Neutrophil (primary cell): ENCODE results near the gene POLL.

Source experiments
- H3K27ac ChIP-seq: fragments of 200-600 bp; sonication (generic); 2 replicates; pipeline ENCODE4 v1.5.1; 2016; ENCODE audit warnings: mild to moderate bottlenecking, moderate library complexity
- H3K27me3 ChIP-seq: fragments of 200-600 bp; sonication (generic); 2 replicates; pipeline ENCODE4 v1.6.0; 2016; ENCODE audit warnings: mild to moderate bottlenecking
- H3K36me3 ChIP-seq: fragments of 200-600 bp; sonication (generic); 2 replicates; pipeline ENCODE4 v1.5.1; 2017
- H3K4me1 ChIP-seq, 2 experiments: fragments of 200-600 bp in 1 of 2; sonication (generic) in 1 of 2; 1 replicate in 1 of 2; 2 replicates in 1 of 2; pipeline versions ENCODE4 v1.5.1 to v1.6.1; 2013 to 2016; ENCODE audit warnings: low read depth in 1 of 2, low read length in 1 of 2, mild to moderate bottlenecking in 1 of 2, moderate library complexity in 1 of 2; ENCODE audit not compliant: control insufficient read depth in 1 of 2, insufficient read depth in 1 of 2
- H3K4me3 ChIP-seq, 2 experiments: fragments of 200-600 bp in 1 of 2; sonication (generic) in 1 of 2; 1 replicate in 1 of 2; 2 replicates in 1 of 2; pipeline ENCODE4 v1.5.1; 2013 to 2016; ENCODE audit warnings: low read depth in 1 of 2, low read length in 1 of 2, mild to moderate bottlenecking in 1 of 2, moderate library complexity in 1 of 2
- H3K9me3 ChIP-seq: fragments of 200-600 bp; sonication (generic); 2 replicates; pipeline ENCODE4 v1.5.1; 2016
- CTCF ChIP-seq: fragments of 200-600 bp; sonication (generic); IDR thresholded peaks from 2 replicates; pipeline ENCODE4 v1.5.1; 2016; ENCODE audit warnings: antibody characterized with exemption

Gene POLL

GRCh38 chr10:101545898-101546297 lies 42.2 kb downstream of the POLL start:
- Histone ChIP-seq H3K4me3 (no peak overlapping the region), H3K27ac (no peak overlapping the region), H3K27me3 (no peaks in the 10 kb centered on the region), H3K36me3 (peaks cover 3% of the 10 kb centered on the region), H3K4me1 (no peaks in the 10 kb centered on the region), H3K9me3 (no peaks in the 10 kb centered on the region)
- TF ChIP-seq CTCF: no peak

DNA sequence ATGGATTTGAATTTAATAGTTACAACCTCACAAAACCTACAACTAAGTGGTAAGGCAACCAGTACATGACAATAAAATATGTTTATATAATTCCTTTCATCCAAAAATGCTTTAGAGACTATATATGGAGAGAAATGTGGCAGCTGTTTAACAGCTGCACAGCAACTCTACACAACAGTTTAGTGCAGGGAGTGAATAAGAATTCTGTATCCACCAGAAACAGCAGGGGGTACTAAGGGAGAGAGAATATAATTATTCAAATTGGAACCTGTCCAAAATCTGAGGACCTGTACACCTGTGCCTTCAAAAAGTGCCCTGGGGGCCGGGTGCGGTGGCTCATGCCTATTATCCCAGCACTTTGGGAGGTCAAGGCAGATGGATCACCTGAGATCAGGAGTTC lies 49.6 kb downstream of the POLL start:
- Histone ChIP-seq H3K27me3 (no peaks in the 10 kb centered on the region), H3K4me1 (no peaks in the 10 kb centered on the region), H3K9me3 (no peaks in the 10 kb centered on the region), H3K4me3 (no peak overlapping the region), H3K36me3 (peaks cover 36% of the 10 kb centered on the region), H3K27ac (no peak overlapping the region)
- TF ChIP-seq CTCF: no peak

DNA sequence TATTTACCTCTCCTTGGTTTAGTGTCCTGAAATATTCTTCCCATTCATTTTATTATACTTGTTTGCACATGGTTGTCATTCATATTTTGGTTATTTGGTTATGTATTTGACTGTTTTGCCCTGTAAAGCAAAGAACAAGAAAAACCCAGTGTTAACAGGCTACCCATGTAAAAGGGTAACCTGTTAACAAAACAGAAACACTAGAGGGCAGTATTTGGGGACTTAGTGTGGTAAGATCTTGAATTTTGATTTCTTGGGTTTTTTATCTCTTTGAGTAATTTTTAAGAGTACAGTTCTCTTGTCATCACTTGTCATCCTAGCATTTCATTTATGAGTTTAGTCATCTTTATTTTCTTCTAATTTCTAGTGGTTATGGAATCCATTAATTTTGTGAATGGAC lies 51.3 kb downstream of the POLL start:
- Histone ChIP-seq H3K4me1 (no peaks in the 10 kb centered on the region), H3K27me3 (no peaks in the 10 kb centered on the region), H3K4me3 (no peak overlapping the region), H3K9me3 (no peaks in the 10 kb centered on the region), H3K36me3 (peaks cover 50% of the 10 kb centered on the region), H3K27ac (no peak overlapping the region)
- TF ChIP-seq CTCF: no peak

GRCh38 chr10:101535949-101536348 lies 52.1 kb downstream of the POLL start:
- no peaks in the 10 kb centered on the region for H3K9me3 ChIP-seq
- TF ChIP-seq CTCF: no peak
- H3K4me3 ChIP-seq: no peak overlapping the region
- no peaks in the 10 kb centered on the region for H3K27me3 ChIP-seq
- no peak overlapping the region for H3K27ac ChIP-seq
- peaks cover 50% of the 10 kb centered on the region for H3K36me3 ChIP-seq
- H3K4me1 ChIP-seq: no peaks in the 10 kb centered on the region

DNA sequence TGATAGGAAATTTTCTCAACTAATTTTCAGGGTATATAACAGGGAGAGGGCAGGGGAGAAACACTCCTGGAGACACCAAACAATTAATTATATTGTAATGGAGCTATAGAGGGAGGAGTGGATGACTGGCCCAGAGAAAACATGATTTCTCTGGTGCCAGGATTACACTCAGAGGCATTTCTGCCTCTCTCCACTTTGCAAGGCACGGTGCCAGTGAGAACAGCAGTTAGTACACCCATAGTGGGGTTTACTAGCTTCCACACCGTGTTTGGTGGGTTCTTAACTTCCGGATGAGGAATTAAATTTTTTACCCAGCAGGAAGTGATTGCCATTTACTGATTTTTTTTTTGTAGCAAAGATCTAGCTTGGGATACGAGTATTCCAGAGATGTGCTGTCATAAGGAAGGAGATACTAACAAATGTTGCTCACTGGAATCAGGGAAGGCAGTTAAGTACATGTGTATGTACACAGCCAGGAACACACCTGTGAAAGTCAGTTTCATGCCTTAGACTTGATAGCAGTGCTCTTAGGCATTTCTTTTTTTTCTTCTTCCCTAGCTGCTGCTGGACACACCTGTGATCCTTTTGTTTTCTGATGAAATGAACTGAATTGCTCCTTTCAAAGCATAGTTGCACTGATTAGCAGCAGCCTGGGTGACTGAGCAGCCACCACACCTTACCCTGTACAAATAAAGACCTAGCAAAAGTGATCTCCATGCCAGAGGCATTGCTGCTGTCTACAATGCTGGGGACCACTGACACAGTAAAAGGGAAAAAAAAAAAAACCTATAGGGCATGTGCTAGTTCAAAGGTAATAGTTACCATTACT lies 58.1 kb downstream of the POLL start:
- TF ChIP-seq CTCF: no peak
- Histone ChIP-seq H3K4me3 (no peak overlapping the region), H3K27me3 (no peaks in the 10 kb centered on the region), H3K36me3 (peaks cover 32% of the 10 kb centered on the region), H3K4me1 (no peaks in the 10 kb centered on the region), H3K27ac (no peak overlapping the region), H3K9me3 (no peaks in the 10 kb centered on the region)
